GM10266 (cell line): ENCODE measurements around the gene TP63.

ENCODE experiments used
- DNase-seq: peaks from one replicate; pipeline ENCODE4 v3.0.0; 2012; ENCODE audit errors: extremely low spot score
- CTCF ChIP-seq: IDR thresholded peaks from 2 replicates; pipeline ENCODE4 v1.5.1; 2012; ENCODE audit warnings: mild to moderate bottlenecking, low read depth; ENCODE audit not compliant: control insufficient read depth, insufficient read depth; ENCODE audit errors: missing control alignments

The TP63 gene

DNA sequence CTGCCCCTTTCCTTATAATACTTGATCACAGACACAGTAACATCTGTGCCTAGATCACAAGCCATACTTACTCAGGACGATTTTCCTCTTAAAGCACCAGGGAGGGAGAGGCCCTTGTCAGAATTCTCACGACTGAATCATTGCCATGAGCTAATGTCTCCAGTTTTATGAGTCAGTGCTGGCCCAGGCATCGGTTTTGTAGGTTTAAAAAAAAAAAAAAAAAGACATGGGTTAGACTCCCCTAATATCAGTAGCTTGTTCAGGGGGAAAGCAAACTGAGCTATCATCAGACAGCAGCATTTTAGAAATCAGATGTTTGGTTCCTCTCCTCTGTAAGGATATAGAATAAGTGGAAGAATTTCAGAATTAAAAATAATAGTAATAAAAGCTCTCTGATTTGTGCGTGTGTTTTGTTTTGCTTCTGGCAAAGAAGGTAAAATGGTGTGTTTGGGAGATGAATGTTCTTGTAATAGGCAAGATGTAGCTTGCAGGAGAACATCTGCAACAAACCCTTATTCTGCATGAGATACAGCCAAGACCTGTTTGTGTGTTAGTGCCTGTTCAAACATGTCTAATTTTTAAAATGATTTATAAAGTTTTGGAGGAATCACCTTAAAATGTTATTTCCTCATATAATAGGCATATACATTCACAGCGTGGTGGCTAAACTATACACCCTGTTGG lies 193.6 kb downstream of the TP63 start:
- TF ChIP-seq CTCF, result no peak
- DNase-seq, result no peak

GRCh38 chr3:189826566-189826965 lies 195.4 kb downstream of the TP63 start:
- TF ChIP-seq CTCF, result no peak
- DNase-seq, result no peak

DNA sequence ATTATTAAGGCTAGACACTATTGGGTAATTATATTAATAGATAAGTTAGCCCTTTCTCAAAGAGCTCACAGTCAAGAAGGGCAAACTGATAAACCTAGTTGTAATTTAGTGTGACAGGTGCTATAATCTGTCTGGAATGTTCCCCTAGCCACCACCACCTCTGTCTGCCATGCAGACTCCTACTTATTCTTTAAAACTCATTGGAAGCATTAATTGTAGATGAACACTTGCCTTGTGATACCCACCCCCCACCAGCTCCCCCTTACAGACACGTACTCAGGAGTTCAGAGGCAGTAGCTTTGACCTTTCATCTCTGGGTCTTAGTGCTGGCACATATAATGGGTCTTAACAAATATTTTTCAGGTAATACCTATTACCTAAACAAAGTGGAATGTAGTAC lies 195.9 kb downstream of the TP63 start:
- no peak for TF ChIP-seq CTCF
- no peak for DNase-seq

DNA sequence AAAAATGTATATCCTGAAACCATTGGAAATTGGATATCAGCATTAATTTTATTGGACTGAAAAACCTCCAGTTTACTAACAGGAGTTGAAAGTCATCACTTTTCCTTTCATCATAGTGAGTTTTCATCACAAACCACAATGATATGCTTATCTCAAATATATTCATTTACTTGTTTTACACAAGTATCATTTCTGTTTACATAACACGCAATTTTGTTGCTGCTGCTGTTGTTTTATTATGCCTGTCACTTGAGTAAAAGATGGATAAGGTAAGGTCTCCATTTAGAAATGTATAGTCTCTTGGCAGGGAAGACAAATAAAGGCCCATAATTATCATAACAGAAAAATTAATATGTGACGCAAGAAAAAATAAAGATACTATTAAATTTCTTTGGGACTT lies 199.2 kb downstream of the TP63 start:
- no peak for TF ChIP-seq CTCF
- DNase-seq, result no peak

GRCh38 chr3:189833266-189833665 lies 202.1 kb downstream of the TP63 start:
- no peak for TF ChIP-seq CTCF

DNA sequence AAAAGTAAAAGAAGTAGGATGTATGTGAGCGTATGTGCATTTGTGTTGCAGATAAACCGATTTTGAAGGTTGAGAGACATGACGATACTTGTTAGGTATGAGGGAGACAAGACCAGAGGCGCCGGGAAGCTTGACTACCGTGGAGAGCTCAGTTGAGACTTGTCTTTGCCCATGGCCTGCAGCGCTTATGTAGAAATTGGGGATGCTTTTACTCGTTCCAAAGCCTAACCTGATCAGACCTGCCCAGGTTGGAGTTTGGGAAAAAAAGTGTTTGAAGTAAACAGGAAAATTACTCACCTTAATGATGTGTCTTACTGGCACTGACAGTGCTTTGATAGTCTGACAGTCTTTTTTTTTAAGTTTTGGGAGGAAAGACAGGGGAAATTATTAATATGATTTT lies 202.8 kb downstream of the TP63 start:
- no peak for DNase-seq
- TF ChIP-seq CTCF, result no peak

More at GRCh38 chr3:189833266-189833665, 202.1 kb downstream of the TP63 start:
- no peak for DNase-seq

- TF ChIP-seq CTCF, result no peak
- no peak for DNase-seq
These were observed 203.3 kb downstream of the TP63 start for GRCh38 chr3:189834462-189834861.
